ENCODE results near the gene SDC4. TPM values are rescaled to one million over a fixed set of nuclear protein-coding genes. Genes with fewer than 3 reads are reported as not detected.

Gene SDC4
- polyA plus RNA-seq, 1 donor, result 7.2 TPM

GRCh38 chr20:45317826-45318225, 30.4 kb downstream of the SDC4 start:
- no peak for DNase-seq

DNA sequence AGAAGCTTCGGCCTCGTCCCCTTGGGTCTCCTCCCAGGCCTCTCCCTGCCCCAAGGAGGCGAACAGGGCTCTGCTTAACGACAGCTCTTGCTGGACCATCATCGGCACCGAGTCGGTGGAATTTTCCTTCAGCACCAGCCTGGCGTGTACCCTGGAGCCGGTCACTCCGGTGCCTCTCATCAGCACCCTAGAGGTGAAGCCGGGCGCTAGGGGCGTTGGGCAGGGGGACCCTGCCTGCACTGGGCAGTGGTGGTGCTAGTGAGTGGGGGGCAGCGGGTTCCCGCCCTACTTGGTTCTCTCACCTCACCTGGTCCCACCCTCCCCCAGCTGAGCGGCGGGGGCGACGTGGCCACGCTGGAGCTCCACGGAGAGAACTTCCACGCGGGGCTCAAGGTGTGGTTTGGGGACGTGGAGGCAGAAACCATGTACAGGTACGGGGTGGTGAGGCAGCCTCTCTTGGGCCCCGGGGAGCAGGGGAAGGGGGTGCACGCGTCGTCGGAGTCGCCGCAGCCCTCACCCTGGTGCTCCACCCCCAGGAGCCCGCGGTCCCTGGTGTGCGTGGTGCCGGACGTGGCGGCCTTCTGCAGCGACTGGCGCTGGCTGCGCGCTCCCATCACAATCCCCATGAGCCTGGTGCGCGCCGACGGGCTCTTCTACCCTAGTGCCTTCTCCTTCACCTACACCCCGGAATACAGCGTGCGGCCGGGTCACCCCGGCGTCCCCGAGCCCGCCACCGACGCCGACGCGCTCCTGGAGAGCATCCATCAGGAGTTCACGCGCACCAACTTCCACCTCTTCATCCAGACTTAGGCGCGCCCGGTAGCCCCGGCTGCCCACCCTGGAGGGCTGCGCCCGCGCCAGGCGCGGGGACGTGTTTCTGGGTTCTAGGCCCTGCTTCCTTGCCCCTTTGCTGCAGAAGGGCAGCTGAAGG, 31.8 kb downstream of the SDC4 start:
- no peak for DNase-seq

DNA sequence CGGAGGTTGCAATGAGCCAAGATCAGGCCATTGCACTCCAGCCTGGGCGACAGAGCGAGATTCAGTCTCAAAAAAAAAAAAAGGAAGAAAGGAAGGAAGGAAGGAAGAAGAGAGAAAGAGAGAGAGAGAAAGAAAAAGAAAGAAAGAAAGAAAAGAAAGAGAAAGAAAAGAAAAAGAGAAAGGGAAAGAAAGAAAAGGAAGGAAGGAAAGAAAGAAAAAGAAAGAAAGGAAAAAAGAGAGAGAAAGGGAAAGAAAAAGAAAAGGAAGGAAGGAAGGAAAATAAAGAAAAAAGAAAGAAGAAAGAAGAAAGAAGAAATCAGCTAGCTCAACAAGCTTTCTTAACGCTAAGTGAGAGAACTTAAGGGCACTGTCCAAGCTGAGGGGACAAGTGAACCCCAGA, 32.6 kb downstream of the SDC4 start:
- no peak for DNase-seq

- DNase-seq, result no peak
Measured at GRCh38 chr20:45313943-45314342, 34.3 kb downstream of the SDC4 start.

DNA sequence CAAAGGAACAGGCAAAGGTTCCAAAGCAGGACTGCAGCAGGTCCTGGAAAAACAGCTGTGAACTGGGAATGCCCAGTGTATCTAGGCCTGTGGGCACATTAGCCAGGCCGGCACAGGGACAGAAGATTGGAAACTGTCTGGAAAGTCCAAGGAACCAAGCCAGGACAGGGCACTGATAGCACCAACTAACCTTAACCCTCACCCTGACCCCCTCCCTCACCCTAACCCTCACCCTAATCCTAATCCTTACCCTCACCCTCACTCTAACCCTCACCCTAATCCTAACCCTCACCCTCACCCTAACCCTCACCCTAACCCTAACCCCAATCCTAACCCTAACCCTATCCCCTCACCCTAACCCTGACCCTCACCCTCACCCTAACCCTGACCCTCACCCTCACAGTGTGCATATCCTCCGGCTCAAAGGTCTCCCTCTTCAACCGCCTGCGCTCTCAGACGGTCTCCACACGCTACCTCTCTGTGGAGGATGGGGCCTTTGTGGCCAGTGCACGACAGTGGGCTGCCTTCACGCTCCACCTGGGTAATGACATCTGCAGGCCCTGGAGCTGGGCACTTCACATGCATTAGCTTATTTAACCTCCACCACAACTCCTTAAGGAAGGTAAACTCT, 35.0 kb downstream of the SDC4 start:
- DNase-seq, result no peak

DNA sequence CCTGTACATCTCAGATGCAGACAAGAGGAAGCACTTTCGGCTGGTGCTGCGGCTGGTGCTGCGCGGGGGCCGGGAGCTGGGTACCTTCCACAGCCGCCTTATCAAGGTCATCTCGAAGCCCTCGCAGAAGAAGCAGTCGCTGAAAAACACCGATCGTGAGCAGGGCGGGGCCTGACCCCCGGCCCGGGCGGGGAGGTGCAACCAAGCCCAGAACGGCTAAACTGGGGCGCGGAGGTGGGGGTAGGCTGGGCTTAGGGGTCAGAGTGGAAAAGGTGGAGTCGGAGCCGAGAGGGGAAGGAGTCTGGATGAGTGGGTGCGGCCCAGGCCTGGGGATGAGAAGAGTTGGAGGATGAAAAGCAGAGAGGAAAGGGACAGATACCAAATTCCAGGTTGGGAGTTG, 36.0 kb downstream of the SDC4 start:
- no peak for DNase-seq

DNA sequence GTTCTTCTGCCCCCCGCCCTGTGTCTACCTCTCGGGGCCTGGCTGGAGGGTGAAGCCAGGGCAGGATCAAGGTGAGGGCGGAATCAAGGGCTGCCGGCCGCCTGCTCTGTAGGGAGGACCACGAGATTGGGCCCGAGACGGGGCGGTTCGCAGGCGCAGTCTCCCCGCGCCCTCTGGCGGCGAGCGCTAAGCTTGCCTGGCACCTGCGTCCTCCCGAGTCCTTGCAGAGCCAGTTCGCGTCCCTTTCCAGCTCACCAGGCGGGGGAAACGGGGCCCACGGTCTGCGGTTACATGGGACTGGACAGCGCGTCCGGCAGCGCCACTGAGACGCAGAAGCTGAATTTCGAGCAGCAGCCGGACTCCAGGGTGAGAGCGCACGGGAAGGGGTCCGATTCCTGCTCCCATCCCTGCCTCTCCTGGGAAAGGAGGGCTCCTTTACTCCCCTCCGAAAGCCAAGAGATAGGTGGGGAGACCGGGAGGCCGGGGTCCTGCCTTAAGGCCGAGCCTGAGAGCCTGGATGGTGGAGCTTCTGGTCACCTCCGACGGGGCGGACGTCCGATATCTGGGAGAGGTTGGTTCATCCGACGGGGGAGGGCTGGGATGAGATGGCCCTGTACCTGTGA, 36.5 kb downstream of the SDC4 start:
- peak; percentile 39 for DNase-seq

GRCh38 chr20:45309075-45309474, 39.1 kb downstream of the SDC4 start:
- no peak for DNase-seq

DNA sequence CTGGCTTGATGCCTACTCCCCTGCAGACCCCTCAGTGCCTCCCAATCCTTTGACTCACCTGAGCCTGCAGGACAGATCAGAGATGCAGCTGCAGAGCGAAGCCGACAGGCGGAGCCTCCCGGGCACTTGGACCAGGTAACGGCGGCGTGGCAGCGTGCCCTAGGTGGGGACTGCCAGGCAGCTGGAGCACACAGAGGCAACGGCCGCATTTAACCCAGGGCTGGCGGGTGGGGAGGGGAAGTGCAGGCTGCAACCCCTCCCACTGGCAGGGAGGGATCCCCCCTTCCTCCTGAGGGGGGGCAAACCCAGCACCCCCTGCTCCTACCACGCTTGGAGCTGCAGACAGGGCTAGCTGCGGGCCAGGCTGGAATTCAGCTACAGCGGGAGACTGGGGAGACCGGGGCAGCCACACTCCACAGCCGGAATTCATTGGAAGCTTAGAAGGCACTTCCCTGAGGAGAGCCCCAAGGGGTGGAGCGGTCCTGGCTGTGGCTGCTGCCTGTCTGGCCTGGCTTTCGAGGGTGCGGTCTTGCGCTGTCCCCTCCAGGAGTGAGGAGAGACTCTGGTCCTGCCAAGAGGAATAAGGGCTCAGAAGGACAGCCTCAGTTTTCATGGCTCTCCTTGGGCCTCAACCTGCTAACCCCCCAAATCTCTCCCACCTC, 40.0 kb downstream of the SDC4 start, which contains the start of gene MATN4:
Gene MATN4 (minus strand): TSS at position 183 of the 662 bp plus-strand sequence. CDS start 2,717 bp downstream, outside the sequence.
- DNase-seq, result peak; percentile 15

DNA sequence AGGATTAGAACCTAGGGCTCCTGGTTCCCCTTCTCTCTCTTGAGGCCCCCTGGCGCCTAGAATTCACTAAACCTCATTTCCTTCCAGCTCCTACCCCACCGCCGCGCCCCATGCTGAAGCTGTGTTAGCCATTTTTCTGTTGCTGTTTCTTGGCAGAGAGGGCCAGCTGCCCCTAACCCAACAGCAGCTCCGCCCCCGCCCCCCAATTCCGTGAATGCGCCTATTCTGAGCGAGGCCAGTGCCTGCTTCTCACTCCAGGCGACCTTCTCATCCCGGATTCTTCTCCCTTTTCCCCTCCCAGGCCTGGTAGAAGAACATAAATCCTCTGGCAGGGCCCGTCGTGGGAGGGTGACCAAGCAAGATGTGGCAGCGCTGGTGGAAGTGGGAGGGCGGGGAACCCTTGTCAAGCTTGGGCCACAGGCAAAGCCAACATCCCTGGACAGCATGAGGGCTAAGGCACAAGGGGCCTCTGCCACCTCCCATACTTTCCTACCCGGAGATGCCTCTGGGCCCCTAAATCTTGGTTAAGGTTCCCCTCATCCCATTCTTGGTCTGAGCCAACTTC, 41.1 kb downstream of the SDC4 start:
- DNase-seq, result no peak

DNA sequence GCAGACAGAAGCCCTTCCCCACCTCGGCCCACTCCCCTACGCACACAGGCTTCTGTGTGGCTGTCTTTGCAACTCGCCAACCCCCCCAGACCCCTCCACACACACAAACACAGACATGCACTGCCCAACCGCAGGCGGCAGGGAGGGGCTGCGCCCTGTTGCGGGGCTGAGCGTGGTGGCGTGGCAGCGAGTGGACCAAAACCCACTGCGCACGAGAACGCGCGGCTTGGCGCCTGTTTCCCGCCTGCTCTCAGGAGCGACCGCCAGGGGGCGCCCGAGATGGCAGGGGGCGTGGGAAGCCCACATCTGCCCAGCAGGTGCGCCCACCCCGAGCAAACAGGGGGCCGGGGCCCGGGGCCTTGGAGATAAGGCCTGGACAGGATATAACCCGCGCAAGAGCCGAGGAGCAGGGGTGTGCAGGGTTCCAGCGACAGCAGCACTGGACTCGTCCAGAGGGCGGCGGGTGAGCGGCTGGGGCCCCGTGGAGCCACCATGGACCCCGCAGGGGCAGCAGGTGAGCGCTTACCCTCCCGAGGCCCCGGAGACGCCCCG, 41.7 kb downstream of the SDC4 start, which contains the start of gene RBPJL:
Gene RBPJL (plus strand): TSS at position 410 of the 552 bp plus-strand sequence. CDS start 83 bp downstream, at position 493.
- DNase-seq, result no peak

DNA sequence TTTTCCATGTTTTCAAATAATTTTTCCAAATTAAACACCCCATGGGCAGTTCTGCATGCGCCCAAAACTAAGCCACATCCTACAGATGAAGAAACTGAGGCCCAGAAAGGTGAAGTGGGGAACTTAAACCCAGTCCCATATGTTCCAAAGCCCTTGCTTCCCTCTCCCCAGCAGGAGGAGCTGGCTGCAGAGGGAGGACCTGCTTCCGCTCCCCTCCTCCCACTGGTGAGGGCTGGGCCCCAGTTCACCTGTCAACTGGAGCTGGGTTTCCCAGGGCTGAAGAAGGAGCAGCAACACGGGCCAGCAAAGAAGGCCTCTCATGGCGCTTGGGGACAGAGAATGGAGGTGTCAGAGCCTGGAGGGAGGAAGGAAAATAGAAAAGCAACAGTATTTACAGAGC, 43.0 kb downstream of the SDC4 start:
- no peak for DNase-seq

GRCh38 chr20:45304464-45304999, 43.7 kb downstream of the SDC4 start:
- no peak for DNase-seq

DNA sequence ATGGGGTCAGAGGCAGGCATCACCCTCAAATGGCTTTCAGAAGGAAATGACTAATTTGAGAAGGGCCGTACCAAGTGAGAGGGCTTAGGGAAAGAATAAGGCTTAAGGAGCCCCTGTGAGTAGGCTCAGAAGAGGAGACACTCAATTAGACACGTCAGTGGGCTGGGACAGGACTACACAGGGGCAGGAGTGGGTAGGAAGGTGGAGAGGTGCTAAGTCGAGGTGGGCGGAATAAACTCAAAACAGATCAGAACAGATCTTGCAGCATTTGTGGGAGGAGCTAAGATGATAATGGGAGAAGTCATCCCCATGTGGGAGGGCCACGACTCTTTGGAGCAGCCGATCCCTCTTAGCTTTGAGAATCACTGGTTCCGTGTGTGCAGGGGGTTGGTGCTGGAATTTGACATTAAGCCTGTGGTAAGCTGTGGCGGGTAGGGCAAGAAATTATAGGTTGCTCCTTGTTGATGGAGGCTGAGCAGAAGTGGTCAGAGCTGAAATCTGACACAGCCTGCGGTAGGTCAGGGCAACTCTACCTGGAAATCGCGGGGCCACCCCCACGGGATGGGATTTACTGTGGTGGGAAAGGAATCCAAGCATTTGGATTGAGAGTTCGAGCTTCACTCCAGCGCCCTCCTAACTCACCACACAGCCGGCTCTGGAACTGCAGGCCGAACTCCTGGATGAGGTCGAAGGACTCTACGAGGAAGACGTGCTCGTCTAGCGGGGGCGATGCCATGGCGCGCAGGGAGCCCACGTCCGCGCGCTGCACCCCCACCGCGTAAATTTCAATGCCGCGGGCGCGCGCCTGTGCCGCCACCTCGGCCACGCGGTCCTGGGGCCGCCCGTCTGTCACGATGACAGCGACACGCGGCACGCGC, 44.4 kb downstream of the SDC4 start:
- no peak for DNase-seq

GRCh38 chr20:45301824-45302271, 46.4 kb downstream of the SDC4 start:
- DNase-seq, result no peak

GRCh38 chr20:45300961-45301360, 47.3 kb downstream of the SDC4 start:
- no peak for DNase-seq

DNA sequence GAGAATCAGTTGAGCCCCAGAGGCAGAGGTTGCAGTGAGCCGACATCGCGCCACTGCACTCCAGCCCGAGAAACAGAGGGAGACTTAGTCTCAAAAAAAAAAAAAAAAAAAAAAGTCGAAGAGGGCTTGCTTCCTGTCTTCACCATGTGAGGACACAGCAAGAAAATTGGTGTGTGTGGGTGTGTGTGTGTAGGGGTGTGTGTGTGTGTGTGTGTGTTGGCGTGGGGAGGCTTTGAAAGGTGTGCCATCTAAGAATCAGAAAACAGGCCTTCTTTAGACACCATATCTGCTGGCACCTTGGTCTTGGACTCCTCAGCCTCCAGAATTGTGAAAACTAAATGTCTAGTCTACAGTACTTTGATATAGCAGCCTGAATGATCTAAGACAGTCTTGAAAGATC, 48.4 kb downstream of the SDC4 start:
- no peak for DNase-seq

- DNase-seq, result no peak
Measured at GRCh38 chr20:45297786-45298497, 50.3 kb downstream of the SDC4 start.

DNA sequence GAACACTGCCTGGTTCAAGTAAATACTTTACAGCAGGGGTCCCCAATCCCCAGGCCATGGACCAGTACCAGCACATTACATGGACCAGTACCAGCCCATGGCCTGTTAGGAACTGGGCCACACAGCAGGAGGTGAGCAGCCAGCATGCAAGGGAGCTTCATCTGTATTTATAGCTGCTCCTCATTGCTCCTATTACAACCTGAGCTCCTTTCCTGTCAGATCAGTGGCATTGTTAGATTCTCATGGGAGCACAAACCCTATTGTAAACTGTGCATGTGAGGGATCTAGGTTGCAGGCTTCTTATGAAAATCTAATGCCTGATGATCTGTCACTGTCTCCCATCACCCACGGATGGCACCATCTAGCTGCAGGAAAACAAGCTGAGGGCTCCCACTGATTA, 53.6 kb downstream of the SDC4 start:
- DNase-seq, result no peak

GRCh38 chr20:45294003-45294368, 54.2 kb downstream of the SDC4 start:
- DNase-seq, result no peak

Measured in hindlimb muscle (tissue), 1 donor.